Heart left ventricle (tissue), 16 donors: Measurements from ENCODE around the gene NAALADL2. TPM values are rescaled to one million over a fixed set of nuclear protein-coding genes. Genes with fewer than 3 reads are reported as not detected.

Experiments
- ATAC-seq, 4 donors: fragments of 200-7000 bp; cut with Tn5 transposase; one replicate each; pipeline ENCODE4 v1.9.1; 2020 to 2022; ENCODE audit warnings: moderate library complexity in 4 of 4, mild to moderate bottlenecking in 3 of 4, moderate number of reproducible peaks in 1 of 4
- DNase-seq, 5 donors: peaks; one replicate each; pipeline ENCODE4 v3.0.0-alpha.2; 2020
- H3K27ac ChIP-seq, 12 donors: fragments of 200-600 bp; sonication (generic) in 4 of 12; one replicate each; pipeline versions ENCODE4 v1.5.0 to v1.8.0; 2016 to 2022; ENCODE audit warnings: mild to moderate bottlenecking in 2 of 12
- H3K27me3 ChIP-seq, 9 donors: fragments of 200-600 bp; sonication (generic) in 2 of 9; one replicate each; pipeline versions ENCODE4 v1.5.1 to v1.8.0; 2016 to 2022; ENCODE audit warnings: mild to moderate bottlenecking in 3 of 9
- H3K36me3 ChIP-seq, 9 donors: fragments of 200-600 bp; sonication (generic) in 2 of 9; one replicate each; pipeline versions ENCODE4 v1.5.0 to v1.8.0; 2018 to 2022; ENCODE audit warnings: mild to moderate bottlenecking in 2 of 9
- H3K4me1 ChIP-seq, 12 donors: fragments of 200-600 bp; sonication (generic) in 4 of 12; one replicate each; pipeline versions ENCODE4 v1.5.0 to v1.8.0; 2016 to 2022; ENCODE audit warnings: mild to moderate bottlenecking in 3 of 12
- H3K4me3 ChIP-seq, 12 donors: fragments of 200-600 bp; sonication (generic) in 4 of 12; one replicate each; pipeline versions ENCODE4 v1.5.0 to v1.8.0; 2017 to 2022; ENCODE audit warnings: mild to moderate bottlenecking in 9 of 12, moderate library complexity in 4 of 12
- H3K9me3 ChIP-seq, 12 donors: fragments of 200-600 bp; sonication (generic) in 4 of 12; one replicate each; pipeline versions ENCODE4 v1.5.0 to v1.8.0; 2016 to 2022; ENCODE audit warnings: mild to moderate bottlenecking in 1 of 12
- CTCF ChIP-seq, 12 donors: fragments of 200-600 bp; sonication (generic) in 4 of 12; IDR thresholded peaks; one replicate each; pipeline versions ENCODE4 v1.5.0 to v1.8.0; 2018 to 2022; ENCODE audit warnings: antibody characterized with exemption in 12 of 12, mild to moderate bottlenecking in 5 of 12
- POLR2A ChIP-seq, 2 donors: fragments of 450-650 bp; IDR thresholded peaks; one replicate each; pipeline ENCODE4 v1.6.1; 2017; ENCODE audit warnings: antibody characterized with exemption in 2 of 2, mild to moderate bottlenecking in 2 of 2, moderate library complexity in 2 of 2
- WGBS, 4 donors: extraction: QIAGEN DNeasy Blood & Tissue Kit in 2 of 4; methylation state at CpG; one replicate each; pipeline versions ENCODE4 v1.1.5 to v1.1.7; 2013 to 2018; 5-methylcytosine and 5-hydroxymethylcytosine counted together
- intact Hi-C, 10 donors: fragments of 100-400 bp; cut with DNase I; formaldehyde crosslinking; loops; one replicate each; pipeline versions ENCODE4 v1.11.1 to v1.14.2; 2022
- polyA plus RNA-seq, 2 donors: library from polyadenylated mRNA; stranded (reverse); fragments of 200-250 nt; gene quantifications; one replicate each; pipeline ENCODE4 v1.2.3, GENCODE V29; 2013
- total RNA-seq, 9 donors: library from RNA; depleted of rRNA in 2 of 9; stranded (reverse); fragments of >200 nt in 2 of 9; fragmentation: NEBNext Ultra II Directional in 3 of 9; extraction: Animal tissue kit (Norgen Biotek cat#: 25700) in 3 of 9; gene quantifications; one replicate each; pipeline versions ENCODE4 v1.1.0 to v1.2.4, GENCODE V29; 2016 to 2023
- donor health status: ischemic (EF 13 %, LVEDD 7.1; RV severe dilation, severe dysfunction).
- donor health status: healthy with polysubstance abuse.
- donor health status: DM: no; HTN: yes; CAD: no.
- donor health status: DM: no; HTN: no; CAD: no.
- donor health status: ischemic (EF 25% LVEDD 6.9; RV normal size, moderate dysfunction).
- donor health status: ischemic (EF 25% LVEDD 5.7; RV mildly dilated, moderate dysfunction).
- donor health status: healthy.
- donor health status: DM: yes; HTN: yes; CAD: no.
- donor health status: ischemic (EF 35%, LVEDD 5.7; RV mildly dilated, moderate dysfunction).
- donor health status: nonischemic (EF 11% LVEDD 7.7; RV severe dilation, severe dysfunction).
- donor health status: DM: yes; HTN: yes; CAD: no.
- donor health status: PGD.
- donor health status: ischemic (EF 29% LVEDD 5.4; RV normal size, mild dysfunction).
- donor health status: nonischemic (EF 23%, LVEDD 6.1; RV moderate dilation, normal function).

NAALADL2 gene
- total and polyA plus RNA-seq, 11 donors, result 0.23 to 8.5 (median 3.0) TPM

DNA sequence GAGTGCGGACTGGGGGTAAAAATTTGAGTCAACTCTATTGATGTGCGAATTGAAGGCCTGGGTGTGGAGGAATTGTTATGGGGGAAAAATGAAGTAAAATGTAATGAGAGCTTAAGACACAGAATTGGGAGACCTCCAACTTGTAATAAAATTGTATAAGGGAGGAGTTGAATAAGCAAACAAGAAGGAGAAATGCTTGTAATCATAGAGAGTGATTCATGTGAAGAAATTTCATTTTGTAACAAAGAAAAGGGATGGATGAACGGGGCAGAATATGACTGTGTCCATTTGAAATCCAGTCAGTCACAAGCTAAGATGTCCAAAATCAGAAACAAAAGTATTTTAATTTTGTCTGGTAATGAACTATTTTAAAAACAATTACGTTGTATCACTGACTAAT lies 552.3 kb downstream of the NAALADL2 start:
- no peak for ATAC-seq

GRCh38 chr3:175411946-175412345 lies 552.8 kb downstream of the NAALADL2 start:
- intact Hi-C loops, result no loop called here
- Histone ChIP-seq H3K27me3 (no peaks in the 10 kb centered on the region), H3K9me3 (no peaks in the 10 kb centered on the region), H3K4me1 (no peaks in the 10 kb centered on the region), H3K36me3 (no peaks in the 10 kb centered on the region), H3K27ac (no peak overlapping the region), H3K4me3 (no peak overlapping the region)
- DNase-seq (no peak), ATAC-seq (no peak)
- WGBS, 4 donors, result 74 to 84% (median 80%) methylated on average over 6 of the region's 6 CpGs
- TF ChIP-seq CTCF (IDR thresholded peaks at IDR 0.05), result no peak
- no peak for TF ChIP-seq POLR2A (IDR thresholded peaks at IDR 0.05)

More for the DNA sequence above, 552.3 kb downstream of the NAALADL2 start:
- H3K4me1 ChIP-seq, result no peaks in the 10 kb centered on the region
- H3K27ac ChIP-seq, result no peak overlapping the region
- WGBS, 4 donors, result 82 to 90% (median 87%) methylated on average over 4 of the region's 4 CpGs
- no peaks in the 10 kb centered on the region for H3K27me3 ChIP-seq
- no peaks in the 10 kb centered on the region for H3K9me3 ChIP-seq
- H3K36me3 ChIP-seq, result no peaks in the 10 kb centered on the region
- TF ChIP-seq CTCF (IDR thresholded peaks at IDR 0.05) (no peak), POLR2A (IDR thresholded peaks at IDR 0.05) (no peak)
- no peak for DNase-seq
- intact Hi-C loops, result no loop called here
- H3K4me3 ChIP-seq, result no peak overlapping the region

GRCh38 chr3:175413926-175414325 lies 554.8 kb downstream of the NAALADL2 start:
- 86 to 94% (median 93%) methylated on average over 4 of the region's 4 CpGs for WGBS, 4 donors
- H3K27ac ChIP-seq, result no peak overlapping the region
- no peaks in the 10 kb centered on the region for H3K27me3 ChIP-seq
- no peak overlapping the region for H3K4me3 ChIP-seq
- no peaks in the 10 kb centered on the region for H3K36me3 ChIP-seq
- DNase-seq, result no peak
- no peak for TF ChIP-seq CTCF (IDR thresholded peaks at IDR 0.05)
- no peaks in the 10 kb centered on the region for H3K9me3 ChIP-seq
- ATAC-seq, result no peak
- intact Hi-C loops, result no loop called here
- H3K4me1 ChIP-seq, result no peaks in the 10 kb centered on the region

GRCh38 chr3:175416600-175416999 lies 557.5 kb downstream of the NAALADL2 start:
- Histone ChIP-seq H3K27me3 (no peaks in the 10 kb centered on the region), H3K9me3 (no peaks in the 10 kb centered on the region), H3K27ac (no peak overlapping the region), H3K4me3 (no peak overlapping the region), H3K36me3 (no peaks in the 10 kb centered on the region), H3K4me1 (no peaks in the 10 kb centered on the region)
- WGBS, 4 donors, result 89 to 97% (median 92%) methylated on average over 2 of the region's 2 CpGs
- DNase-seq (no peak), ATAC-seq (no peak)
- TF ChIP-seq CTCF (IDR thresholded peaks at IDR 0.05) (no peak), POLR2A (IDR thresholded peaks at IDR 0.05) (no peak)
- intact Hi-C loops, result no loop called here
